ENCODE data around the gene ZNF483.

Gene ZNF483

GRCh38 chr9:111572950-111573604 is 48.1 kb downstream of the ZNF483 start:
- DNase-seq (ENCODE audit: low read depth in 2 of 2): peak; percentile 54 to 96
- TF ChIP-seq CTCF (IDR thresholded peaks at IDR 0.05; ENCODE audit: low read depth, low read length): no peak
- H3K4me3 ChIP-seq (replicated peaks in 1 of 2; ENCODE audit: low read depth in 2 of 2, low read length in 2 of 2): no peak overlapping the region

GRCh38 chr9:111582888-111583287 is 57.9 kb downstream of the ZNF483 start:
- DNase-seq (ENCODE audit: low read depth in 2 of 2): peak; percentile 76 to 84
- no peak for TF ChIP-seq CTCF (IDR thresholded peaks at IDR 0.05; ENCODE audit: low read depth, low read length)
- no peak overlapping the region for H3K4me3 ChIP-seq (replicated peaks in 1 of 2; ENCODE audit: low read depth in 2 of 2, low read length in 2 of 2)

GRCh38 chr9:111586378-111586777 is 61.4 kb downstream of the ZNF483 start:
- no peak for DNase-seq (ENCODE audit: low read depth in 2 of 2)
- H3K4me3 ChIP-seq (replicated peaks in 1 of 2; ENCODE audit: low read depth in 2 of 2, low read length in 2 of 2): no peak overlapping the region
- no peak for TF ChIP-seq CTCF (IDR thresholded peaks at IDR 0.05; ENCODE audit: low read depth, low read length)

- no peak for TF ChIP-seq CTCF (IDR thresholded peaks at IDR 0.05; ENCODE audit: low read depth, low read length)
- peak; percentile 18 to 61 for DNase-seq (ENCODE audit: low read depth in 2 of 2)
- no peak overlapping the region for H3K4me3 ChIP-seq (replicated peaks in 1 of 2; ENCODE audit: low read depth in 2 of 2, low read length in 2 of 2)
Measured at GRCh38 chr9:111588846-111589245, 63.9 kb downstream of the ZNF483 start.

- DNase-seq (ENCODE audit: low read depth in 2 of 2): peak; percentile 72 to 79
- TF ChIP-seq CTCF (IDR thresholded peaks at IDR 0.05; ENCODE audit: low read depth, low read length): peak; percentile 68
- H3K4me3 ChIP-seq (replicated peaks in 1 of 2; ENCODE audit: low read depth in 2 of 2, low read length in 2 of 2): peak overlapping the region; percentile 54 to 72
Measured at GRCh38 chr9:111597852-111598732, 73.1 kb downstream of the ZNF483 start.

- H3K4me3 ChIP-seq (replicated peaks in 1 of 2; ENCODE audit: low read depth in 2 of 2, low read length in 2 of 2): peak overlapping the region; percentile 54 to 72
- no peak for TF ChIP-seq CTCF (IDR thresholded peaks at IDR 0.05; ENCODE audit: low read depth, low read length)
- DNase-seq (ENCODE audit: low read depth in 2 of 2): peak; percentile 53 to 74
Measured at GRCh38 chr9:111598733-111599091, 73.7 kb downstream of the ZNF483 start.

Data from cardiac fibroblast (primary cell).